Amniotic stem cell (primary cell): ENCODE measurements around the gene C9orf72.

Source experiments
- DNase-seq: peaks from one replicate; lab custom pipeline; 2025; lab: John Stamatoyannopoulos, UW

The C9orf72 gene

DNA sequence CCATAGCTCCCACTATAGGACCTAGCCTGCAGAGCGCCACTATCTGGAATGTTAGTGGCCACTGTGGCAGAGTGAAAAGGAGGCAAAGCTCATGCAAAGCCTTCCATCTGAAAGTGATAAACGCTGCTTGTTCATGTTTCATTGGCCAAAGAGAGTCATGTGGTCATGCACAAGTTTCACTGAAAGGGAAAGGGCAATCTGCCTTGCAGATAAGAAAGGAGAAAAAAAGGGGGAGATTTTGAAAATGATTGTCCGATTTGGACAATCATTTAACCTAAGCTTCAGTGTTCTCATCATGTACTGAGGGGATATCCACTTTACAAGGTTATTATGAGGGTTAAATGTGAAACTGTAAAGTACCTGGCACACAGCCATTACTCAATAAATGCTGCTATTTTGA, 34.6 kb downstream of the C9orf72 start:
- DNase-seq, result no peak

DNA sequence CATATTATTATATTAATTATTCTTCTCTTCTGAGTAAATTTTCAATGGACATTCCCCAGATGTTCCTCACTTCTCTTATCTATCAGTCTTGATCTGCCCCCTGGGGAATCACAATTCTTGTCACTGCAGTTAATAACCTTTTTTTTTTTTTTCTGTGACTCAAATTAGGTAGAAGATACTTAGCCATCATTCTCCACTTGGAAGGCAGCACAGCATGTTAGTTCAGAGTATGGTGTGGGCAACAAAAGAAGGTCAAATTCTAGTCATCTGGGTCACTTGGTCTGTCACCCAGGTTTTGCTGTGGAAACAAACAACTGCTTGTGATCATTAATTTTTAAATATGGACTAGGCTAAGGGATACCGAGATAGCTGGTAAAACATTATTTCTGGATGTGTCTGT, 35.5 kb downstream of the C9orf72 start:
- no peak for DNase-seq

DNA sequence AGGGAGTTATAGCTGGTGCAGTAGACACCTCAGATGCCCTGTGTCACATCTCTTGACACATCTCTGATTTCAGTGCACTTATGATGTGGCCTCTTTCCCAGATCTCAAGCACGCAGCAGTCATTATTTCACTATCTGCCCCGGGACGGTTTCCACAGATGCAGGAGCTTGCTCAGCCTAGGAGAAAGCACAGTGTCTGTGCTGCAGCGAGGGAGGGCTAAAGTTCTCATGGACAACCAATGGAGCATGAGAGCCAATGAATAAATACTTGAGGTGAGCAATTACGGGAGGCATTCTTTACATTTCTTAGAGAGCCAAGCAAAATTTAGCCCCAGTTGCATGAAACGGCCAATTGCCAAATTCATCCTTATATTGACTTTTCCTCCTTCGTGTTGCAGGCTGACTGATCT, 36.2 kb downstream of the C9orf72 start:
- DNase-seq, result no peak

DNA sequence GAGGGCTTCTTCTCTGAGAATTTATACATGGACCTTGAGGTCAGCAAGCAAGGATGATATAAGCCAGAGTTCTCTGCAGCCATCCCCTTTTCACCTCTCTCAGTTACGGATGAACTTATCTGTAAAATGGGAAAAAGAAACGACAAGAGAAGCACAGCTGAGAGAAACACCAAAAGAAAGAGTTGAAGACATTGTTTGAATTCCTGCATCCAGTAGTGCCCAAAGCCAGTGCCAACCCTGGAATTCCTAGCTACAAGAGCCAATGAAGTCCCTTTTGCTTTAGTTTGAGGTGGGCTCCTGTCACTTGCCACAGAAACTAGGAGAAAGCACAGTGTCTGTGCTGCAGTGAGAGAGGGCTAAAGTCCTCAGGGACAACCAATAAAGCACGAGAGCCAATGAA, 37.1 kb downstream of the C9orf72 start:
- no peak for DNase-seq

DNA sequence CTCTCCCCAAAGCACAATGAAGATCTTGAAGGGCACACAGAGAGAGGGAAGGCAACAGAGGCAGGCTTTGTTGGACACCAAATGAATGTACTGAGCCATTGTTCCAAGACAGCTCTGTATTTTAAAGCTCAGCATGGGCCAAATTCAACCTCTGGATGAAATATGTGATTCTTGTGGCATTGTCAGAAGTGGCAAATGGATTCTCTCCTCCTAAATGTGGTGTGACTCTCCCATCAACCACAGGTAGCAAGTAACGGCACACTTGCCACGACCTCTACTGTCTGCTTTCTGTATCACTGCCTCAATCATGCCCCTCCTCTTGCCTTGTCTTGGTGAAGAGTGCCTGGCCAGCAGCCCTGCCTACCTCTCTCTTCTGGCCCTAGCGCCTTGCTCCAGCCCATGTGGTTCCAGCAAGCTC, 37.6 kb downstream of the C9orf72 start:
- no peak for DNase-seq

DNA sequence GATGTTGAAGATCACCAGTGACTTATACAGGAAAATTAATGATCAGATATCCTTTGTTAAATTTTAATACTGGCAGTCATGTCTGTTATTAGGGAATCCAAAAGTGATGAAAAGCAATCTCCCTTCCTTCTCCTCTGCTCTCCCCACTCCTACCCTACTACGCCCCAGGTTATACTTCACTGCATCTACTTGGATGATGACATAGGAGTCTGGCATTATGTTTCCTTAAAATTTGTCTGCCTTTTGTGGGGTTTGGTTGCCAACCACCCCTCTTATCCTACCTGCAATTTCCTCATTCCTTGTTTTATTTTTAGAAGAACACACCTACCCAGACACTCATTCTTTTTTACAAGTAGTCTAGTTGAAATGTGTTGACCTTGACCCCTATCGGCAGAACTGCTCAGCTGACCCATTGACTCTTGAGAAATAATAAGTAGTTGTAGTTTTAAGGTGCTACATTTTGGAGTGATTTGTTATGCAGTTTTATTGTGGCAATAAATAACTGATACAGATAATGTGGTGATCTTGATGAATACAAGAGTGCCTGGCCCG, 38.5 kb downstream of the C9orf72 start:
- no peak for DNase-seq

DNA sequence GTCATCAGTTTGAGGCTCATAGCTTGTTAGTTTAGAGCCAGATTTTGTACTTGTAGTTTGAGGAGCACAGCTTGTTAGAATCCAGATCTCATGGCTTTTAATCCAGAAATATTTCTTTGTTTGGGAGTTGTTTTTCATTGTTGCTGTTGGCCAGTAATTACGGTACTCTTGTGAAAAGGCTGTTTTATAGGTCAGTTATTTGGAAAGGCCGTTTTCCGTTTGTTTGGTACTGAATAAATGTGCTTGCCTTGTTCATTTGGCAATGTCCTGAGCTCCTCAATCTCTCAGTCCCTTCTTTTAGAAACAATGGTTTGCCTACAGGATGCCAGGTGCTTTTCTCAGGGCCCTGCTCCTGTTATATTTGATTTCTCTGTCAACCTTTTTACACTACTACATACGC, 39.1 kb downstream of the C9orf72 start:
- no peak for DNase-seq

DNA sequence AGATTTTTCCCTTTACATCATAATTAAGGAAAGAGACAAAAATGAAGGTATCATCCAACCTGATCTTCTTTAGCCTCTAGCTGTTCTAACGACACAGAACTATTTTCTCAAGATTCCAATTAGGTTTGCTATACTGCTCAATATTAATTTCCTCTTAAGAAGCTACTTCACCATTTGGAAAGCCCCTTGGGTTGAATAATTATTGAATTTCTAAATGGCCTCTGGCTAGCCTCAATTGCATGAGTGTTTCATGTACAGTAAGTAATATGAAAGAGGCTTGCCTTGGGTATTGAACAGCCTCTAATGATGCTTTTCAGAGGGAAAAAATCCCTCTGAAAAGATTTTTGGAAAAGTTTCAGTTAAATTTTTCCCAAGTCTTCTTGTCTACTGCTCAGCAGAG, 40.0 kb downstream of the C9orf72 start:
- DNase-seq, result no peak

DNA sequence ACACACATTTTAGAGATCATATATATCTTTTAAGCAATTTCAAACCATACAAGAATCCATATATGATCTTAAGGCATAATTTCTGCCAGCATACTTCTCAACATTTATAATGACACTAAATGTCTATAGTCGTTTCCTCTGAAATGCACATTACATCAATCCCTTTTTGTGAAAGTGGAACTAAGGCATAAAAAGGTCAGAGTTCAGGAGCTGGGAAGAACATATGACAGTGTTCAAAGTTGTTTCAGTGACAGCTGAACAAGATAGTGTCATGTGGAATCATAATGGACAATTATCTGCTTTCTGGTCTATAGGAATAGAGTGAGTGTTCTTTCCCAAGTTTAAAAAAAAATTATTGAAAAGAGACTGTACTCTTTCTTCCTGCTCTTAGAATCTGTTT, 41.2 kb downstream of the C9orf72 start:
- no peak for DNase-seq

DNA sequence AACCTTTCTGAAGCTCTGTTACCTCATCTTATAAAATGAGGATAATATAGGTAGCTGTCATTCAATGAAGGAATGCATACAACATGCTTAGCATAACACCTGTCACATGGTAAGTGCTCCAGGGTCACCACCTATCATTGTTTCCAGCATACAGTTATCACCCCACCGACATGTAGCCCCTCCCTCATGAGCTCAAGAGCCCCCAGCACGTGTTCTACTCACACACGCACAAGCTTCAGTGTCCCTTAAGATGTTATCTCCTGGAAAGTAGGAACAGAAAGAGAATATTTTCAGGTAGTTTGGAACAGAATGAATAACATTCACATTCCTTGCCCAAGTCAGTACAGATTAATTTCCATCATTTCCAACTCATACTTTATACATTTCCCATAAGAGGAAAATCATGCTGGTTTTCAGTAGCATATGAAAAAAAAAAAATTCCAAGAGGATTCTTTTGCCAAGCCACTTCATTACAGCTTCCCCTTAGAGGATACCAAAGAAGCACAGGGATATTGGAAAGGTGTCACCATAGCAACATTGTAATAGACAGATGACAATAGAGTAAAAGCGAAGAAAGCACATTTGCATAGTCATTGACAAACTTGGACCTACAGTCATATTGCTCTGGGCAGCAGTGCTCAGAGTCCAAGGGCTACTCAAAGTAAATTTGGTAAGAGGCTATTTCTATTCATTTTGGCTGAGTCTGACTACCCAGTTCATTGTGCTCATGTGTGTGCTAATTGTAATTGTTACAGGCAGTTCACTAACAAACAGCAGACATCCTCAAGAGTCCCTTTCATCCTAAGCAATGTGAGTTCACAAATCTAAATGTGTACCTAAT, 42.1 kb downstream of the C9orf72 start:
- no peak for DNase-seq

DNA sequence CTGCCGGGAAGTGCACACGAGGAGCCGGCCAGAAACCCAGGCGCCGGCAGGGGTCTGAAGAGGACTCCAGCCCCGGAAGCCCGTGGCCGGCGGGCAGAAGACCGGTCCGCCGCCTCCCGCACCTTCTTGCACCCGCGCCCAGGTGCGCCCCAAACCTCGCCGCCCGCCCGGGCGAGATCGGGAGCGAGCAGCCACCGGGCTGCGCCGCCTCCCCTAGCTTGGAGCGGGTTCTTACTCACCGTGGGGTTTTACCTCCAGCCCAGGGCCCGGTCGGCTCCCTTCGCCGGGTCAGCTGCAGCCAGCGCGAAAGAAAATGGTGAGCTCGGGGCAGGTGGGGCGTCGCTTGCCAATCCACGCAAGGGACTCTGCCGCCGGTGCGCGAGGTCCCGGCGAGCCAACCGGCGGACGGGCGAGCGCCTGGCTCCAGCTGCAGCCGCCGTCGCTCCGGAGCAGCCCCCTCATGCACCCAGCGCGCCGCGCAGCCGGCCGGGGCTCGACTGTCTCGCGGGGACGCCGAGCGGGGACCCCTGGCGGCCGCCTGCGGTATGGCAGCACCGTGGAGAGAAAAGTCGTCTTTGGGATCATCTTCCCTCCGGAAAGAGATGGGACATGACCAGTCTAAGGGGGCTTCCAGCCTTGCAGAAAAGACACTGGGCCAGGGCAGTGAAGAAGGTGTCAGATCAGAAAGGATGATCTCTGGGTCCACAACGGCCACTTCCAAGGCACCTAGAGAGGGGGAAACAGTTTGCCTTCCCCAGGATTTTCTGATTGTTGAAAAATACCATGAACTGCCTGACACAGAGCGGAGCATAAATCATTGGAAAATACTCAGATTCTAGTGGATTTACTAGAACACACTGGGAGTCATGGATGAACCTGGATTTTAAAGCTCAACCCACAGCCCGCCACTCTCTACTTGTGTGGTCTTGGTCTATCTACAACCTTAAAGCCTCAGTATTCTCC, 43.7 kb downstream of the C9orf72 start, which contains the start of gene MOB3B:
TSS of gene MOB3B (minus strand) at position 499 of the 963 bp plus-strand sequence. CDS start 74,264 bp downstream, outside the sequence.
- DNase-seq, result peak; percentile 15

DNA sequence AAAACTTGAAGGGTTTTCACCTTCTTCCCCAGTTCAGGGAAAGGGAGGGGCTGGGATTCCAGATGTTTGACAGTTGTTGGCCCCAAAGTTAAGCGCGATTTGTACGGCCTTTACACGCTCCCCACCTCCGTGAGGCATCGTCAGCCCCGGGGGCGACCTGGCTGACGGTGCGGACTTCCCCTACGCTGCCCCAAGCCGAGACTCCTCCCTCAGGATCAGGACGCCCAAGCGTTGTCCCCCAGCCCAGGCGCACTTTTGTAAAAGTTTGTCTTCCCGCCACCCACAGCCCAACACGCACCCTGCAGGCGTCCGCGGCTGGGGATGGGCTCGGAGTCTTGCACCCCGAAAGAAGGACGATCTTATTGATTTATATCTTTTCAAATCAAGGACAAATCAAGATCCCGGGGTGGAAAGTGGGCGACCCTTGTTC, 44.4 kb downstream of the C9orf72 start:
- no peak for DNase-seq

DNA sequence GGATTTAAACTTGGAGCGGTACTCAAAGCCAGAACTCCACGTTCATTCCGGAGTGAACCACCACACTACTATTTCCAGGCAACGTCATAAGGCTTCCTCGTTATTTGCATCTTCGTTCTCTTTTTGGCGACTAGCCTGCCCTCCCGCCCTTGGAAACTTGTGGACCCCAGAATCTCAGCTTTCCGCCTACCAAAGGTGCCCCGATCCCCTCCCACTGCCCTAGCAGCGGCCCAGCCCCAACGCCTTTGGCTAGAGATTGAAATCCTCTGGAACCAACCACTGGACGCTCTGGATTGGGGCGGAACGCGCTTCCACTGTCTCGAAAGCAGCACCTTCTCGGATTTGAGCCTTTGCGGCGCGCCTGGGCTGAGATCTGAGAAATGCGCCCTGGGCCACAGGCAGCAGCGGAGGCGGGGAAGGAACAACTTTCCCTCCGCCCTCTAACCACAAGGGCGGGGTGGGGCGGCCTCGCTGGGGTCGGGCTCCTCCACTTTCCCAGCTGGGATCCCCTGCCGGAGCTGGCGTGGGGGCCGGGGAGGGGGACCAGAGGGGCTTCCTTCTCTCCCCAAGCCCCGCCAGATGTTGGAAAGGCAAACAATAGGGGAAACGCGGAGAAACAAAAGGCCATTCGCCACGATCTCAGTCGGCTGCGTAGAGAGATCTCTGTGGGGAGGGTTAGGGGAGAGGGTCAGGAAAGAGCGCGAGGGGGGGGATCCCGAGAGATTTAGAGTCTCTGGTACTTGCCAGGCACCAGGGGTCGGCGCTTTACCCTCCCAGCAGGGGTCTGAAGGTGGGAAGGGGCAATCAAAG, 45.0 kb downstream of the C9orf72 start:
- DNase-seq, result no peak

DNA sequence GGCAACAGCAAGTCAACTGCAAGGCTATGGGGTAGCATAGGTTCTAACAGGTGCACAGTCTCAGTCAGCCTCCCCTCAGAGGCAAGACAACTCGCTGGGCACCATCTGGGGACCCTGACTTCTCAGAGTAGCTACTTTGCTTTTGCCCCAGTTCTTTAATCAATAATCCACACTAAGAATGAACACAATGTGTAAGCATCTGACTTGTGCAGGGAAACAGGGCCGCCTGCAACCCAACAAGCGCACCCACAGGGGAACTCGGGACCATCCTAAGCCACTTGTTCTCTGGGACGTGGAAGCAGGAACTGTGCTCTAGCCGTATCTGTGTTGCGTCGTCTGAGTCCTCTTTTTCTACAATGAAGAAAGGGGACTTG, 45.6 kb downstream of the C9orf72 start:
- no peak for DNase-seq

DNA sequence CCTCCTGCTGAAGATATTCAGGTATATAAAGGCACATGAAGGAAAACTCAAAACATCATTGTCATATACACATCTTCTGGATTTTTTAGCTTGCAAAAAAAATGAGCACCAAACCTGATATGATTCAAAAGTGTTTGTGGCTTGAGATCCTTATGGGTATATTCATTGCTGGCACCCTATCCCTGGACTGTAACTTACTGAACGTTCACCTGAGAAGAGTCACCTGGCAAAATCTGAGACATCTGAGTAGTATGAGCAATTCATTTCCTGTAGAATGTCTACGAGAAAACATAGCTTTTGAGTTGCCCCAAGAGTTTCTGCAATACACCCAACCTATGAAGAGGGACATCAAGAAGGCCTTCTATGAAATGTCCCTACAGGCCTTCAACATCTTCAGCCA, 49.0 kb downstream of the C9orf72 start, which contains the start of gene IFNK:
TSS of gene IFNK (plus strand) at position 55 of the 400 bp plus-strand sequence. CDS start at position 102, 47 bp downstream.
- no peak for DNase-seq

DNA sequence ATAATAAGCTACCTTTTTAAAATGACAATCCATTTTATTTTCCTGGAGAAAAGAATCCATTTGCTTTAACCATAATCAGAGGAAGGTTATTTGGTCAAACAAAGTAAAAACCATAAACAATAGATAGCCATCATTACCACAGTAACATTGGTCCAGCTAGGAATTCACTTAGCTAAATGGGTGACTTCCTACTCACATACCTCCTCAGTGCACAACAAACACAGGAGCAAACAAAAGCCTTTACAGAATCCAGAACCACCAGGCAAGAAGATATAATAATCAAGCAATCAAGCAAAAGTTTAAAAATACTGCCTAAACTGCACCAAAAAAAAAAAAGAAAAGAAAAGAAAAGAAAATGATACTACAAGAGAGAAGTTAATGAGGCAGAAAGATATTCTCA, 50.1 kb downstream of the C9orf72 start:
- no peak for DNase-seq

DNA sequence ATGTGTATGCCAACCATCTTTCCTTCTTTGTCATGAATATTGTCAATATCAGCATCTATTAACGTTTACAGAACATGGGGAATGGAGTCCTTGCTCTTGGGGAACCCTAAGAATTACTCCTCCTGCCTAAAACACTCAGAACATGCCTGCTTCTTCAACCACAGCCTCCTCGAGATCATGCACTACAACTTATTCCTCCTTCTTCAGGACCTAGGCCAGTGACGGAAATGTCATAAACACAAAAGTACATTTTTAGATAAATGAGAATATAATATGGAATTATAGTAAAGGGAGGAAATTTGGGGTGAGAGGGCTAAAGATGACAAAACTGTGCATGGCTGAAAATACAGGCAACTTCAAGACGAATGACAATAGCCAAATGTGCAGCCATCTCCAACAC, 52.3 kb downstream of the C9orf72 start:
- no peak for DNase-seq

DNA sequence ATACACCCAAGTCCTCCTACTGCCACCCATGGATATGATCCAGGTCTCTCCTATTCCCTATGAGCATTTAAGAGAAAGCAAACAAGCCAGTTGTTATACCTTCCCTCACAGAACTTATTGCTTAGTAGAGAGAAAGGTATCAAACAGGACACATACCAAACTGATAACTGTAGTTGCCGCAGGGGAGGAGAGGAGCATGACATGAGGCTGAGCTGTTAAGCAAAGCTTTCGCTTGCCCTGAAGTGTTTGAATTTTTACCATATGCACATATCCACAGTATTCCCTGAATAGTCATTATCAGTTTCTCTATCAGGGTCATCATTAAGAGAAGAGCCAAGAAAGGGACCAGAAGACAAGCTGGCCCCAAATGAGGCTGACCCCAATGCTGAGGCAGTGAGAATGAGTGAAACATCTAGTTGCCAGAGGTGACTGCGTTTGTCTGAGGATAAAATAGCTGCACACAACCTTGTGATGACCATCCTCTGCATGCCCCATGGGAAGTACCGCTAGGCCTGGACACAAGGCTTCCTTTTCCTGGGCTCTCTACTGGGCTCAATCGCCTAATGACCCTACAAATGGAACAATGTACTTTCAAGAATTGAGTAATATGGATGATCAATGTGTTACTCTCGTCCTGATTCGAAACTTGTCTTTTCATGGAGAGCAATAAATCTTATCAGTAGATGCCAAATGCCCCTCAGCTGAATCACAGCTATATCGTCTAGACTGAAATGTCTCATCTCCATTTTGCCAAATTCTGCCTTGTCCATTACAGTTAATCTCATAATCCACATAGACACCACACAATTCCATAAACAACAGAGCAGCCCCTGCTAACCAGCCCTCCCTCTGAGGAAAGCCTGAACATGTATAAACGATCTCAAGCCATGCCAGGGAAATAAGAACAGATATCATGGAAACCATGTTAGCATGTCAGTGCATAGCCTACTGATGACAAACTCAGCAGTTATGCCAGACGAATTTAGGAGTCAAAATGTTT, 53.5 kb downstream of the C9orf72 start:
- DNase-seq, result no peak

DNA sequence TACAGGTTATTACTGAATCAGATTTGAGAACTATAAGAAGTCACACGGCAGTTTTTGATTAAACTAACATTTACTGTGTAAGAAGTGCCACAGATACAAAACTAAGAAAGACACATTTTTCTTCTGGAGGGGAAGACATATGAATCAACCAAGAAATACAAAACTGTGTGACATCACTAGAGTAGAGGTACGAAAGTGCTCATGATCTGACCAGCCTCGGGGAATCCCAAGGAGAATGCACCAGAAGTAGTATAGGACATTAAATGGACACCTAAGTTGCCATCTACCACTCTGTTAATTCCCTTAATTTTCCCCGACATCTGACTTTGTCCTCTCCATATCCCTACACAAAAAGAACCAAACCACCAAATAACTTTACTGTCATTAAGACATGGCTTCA, 54.5 kb downstream of the C9orf72 start:
- DNase-seq, result no peak

DNA sequence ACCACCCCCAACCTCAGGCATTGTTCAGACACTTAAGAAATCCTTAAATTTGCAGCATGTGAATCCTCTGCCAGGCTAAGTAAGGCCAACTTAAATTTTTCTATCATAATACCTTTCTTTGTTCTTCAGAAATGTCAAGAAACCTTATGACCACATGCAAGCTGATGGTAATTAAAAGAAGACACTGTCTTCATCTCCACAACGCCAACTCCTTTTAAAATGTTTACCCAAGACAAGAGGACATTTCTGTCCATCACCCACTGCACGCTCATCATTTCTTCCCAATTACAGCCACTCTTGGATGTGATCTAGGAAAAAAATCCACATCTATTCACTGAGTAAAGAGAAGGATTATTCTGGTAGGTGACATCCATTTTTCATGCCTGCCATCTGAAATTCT, 55.3 kb downstream of the C9orf72 start:
- DNase-seq, result no peak
